H1 (cell line): ENCODE results near the gene SRGAP3. TPM values are rescaled to one million over a fixed set of nuclear protein-coding genes. Genes with fewer than 3 reads are reported as not detected.

ENCODE experiments used
- CTCF ChIA-PET: fragments of 300-600 bp; sonication (Branson Sonifier 250); formaldehyde crosslinking; loops from one replicate; lab custom pipeline; 2021; ENCODE audit not compliant: partially characterized antibody; lab: Charles Lee
- POLR2A ChIA-PET: fragments of 300-600 bp; sonication (Branson Sonifier 250); formaldehyde crosslinking; loops from one replicate; lab custom pipeline; 2021; ENCODE audit warnings: inconsistent platforms; ENCODE audit not compliant: partially characterized antibody; lab: Charles Lee
- DNase-seq, 2 experiments: peaks; one replicate each; pipeline versions ENCODE4 v3.0.0 to v3.0.0-alpha.2; 2010 to 2022; ENCODE audit warnings: low spot score in 2 of 2, low read depth in 1 of 2, mixed read lengths in 1 of 2
- FAIRE-seq: peaks from 2 replicates; lab custom pipeline; 2011; peaks lifted over from hg19 to GRCh38; lab: Jason Lieb, UNC
- H2AFZ ChIP-seq: 2 replicates; pipeline ENCODE4 v1.8.1; 2012; ENCODE audit warnings: low read length, inconsistent platforms
- H2AK5ac ChIP-seq: 2 replicates; pipeline ENCODE4 v1.6.1; 2013; ENCODE audit warnings: low read depth, low read length
- H2BK120ac ChIP-seq: replicated peaks from 2 replicates; pipeline ENCODE3; 2013; ENCODE audit warnings: low read depth, low read length, inconsistent platforms
- H2BK12ac ChIP-seq: 2 replicates; pipeline ENCODE4 v1.6.1; 2013; ENCODE audit warnings: low read depth, low read length
- H2BK15ac ChIP-seq: 2 replicates; pipeline ENCODE4 v1.6.1; 2013; ENCODE audit warnings: low read length
- H2BK20ac ChIP-seq: 2 replicates; pipeline ENCODE4 v1.6.1; 2013; ENCODE audit warnings: low read length
- H2BK5ac ChIP-seq: 2 replicates; pipeline ENCODE4 v1.6.1; 2013; ENCODE audit warnings: low read depth, low read length
- H3K14ac ChIP-seq: 2 replicates; pipeline ENCODE4 v1.6.1; 2013; ENCODE audit warnings: inconsistent platforms; ENCODE audit not compliant: insufficient read length
- H3K18ac ChIP-seq: 2 replicates; pipeline ENCODE4 v1.6.1; 2013; ENCODE audit warnings: low read length; ENCODE audit errors: extremely low read depth
- H3K23ac ChIP-seq: 2 replicates; pipeline ENCODE4 v1.6.1; 2013; ENCODE audit warnings: inconsistent platforms; ENCODE audit not compliant: insufficient read length
- H3K23me2 ChIP-seq: 2 replicates; pipeline ENCODE4 v1.6.1; 2013; ENCODE audit warnings: low read depth, low read length
- H3K27ac ChIP-seq: 2 replicates; pipeline ENCODE4 v1.6.1; 2011; ENCODE audit warnings: low read depth, low read length, inconsistent platforms
- H3K27me3 ChIP-seq, 4 experiments: replicated peaks in 1 of 4; 1 replicate in 1 of 4; 2 replicates in 3 of 4; pipeline versions ENCODE4 v1.6.1 to v1.8.1; 2011 to 2013; ENCODE audit warnings: low read length in 3 of 4, mild to moderate bottlenecking in 3 of 4, inconsistent platforms in 2 of 4, mixed read lengths in 2 of 4, moderate library complexity in 1 of 4; ENCODE audit not compliant: control insufficient read depth in 3 of 4, insufficient read depth in 3 of 4; ENCODE audit errors: extremely low read depth in 1 of 4
- H3K36me3 ChIP-seq, 4 experiments: 2 replicates each; pipeline versions ENCODE4 v1.6.1 to v1.8.1; 2011 to 2013; ENCODE audit warnings: mild to moderate bottlenecking in 4 of 4, low read length in 3 of 4, moderate library complexity in 2 of 4, control low read depth in 1 of 4, inconsistent platforms in 1 of 4; ENCODE audit not compliant: insufficient read depth in 4 of 4, control insufficient read depth in 2 of 4
- H3K4ac ChIP-seq: replicated peaks from 2 replicates; pipeline ENCODE3; 2013; ENCODE audit warnings: low read length, low read depth, mixed read lengths, inconsistent platforms; ENCODE audit not compliant: insufficient read length
- H3K4me1 ChIP-seq, 4 experiments: replicated peaks in 1 of 4; 1 replicate in 1 of 4; 2 replicates in 3 of 4; pipeline versions ENCODE4 v1.6.1 to v1.8.1; 2011 to 2013; ENCODE audit warnings: low read length in 3 of 4, inconsistent platforms in 2 of 4, mixed read lengths in 1 of 4; ENCODE audit not compliant: insufficient read depth in 4 of 4, control insufficient read depth in 3 of 4
- H3K4me2 ChIP-seq, 2 experiments: 2 replicates each; pipeline versions ENCODE4 v1.6.1 to v1.8.1; 2011 to 2013; ENCODE audit warnings: low read depth in 2 of 2, low read length in 2 of 2, control low read depth in 1 of 2, inconsistent platforms in 1 of 2, mild to moderate bottlenecking in 1 of 2; ENCODE audit not compliant: insufficient read depth in 1 of 2
- H3K4me3 ChIP-seq, 4 experiments: fragments of 200-600, 300-600 bp in 1 of 4; sonication (generic), shearing (Covaris generic), sonication (Bioruptor Twin) in 1 of 4; 2 replicates each; pipeline versions ENCODE4 v1.5.1 to v1.8.1; 2011 to 2016; ENCODE audit warnings: low read length in 4 of 4, low read depth in 3 of 4, control low read depth in 2 of 4, inconsistent platforms in 2 of 4, mild to moderate bottlenecking in 2 of 4, mixed read lengths in 1 of 4, moderate library complexity in 1 of 4; ENCODE audit not compliant: insufficient read depth in 2 of 4; ENCODE audit errors: extremely low read depth in 1 of 4
- H3K56ac ChIP-seq: replicated peaks from 2 replicates; pipeline ENCODE3; 2013; ENCODE audit warnings: low read depth, mild to moderate bottlenecking, mixed read lengths, low read length, inconsistent platforms; ENCODE audit not compliant: insufficient read length
- H3K79me1 ChIP-seq: 2 replicates; pipeline ENCODE4 v1.6.1; 2013; ENCODE audit warnings: low read depth, low read length, control low read depth
- H3K79me2 ChIP-seq, 2 experiments: 2 replicates each; pipeline versions ENCODE4 v1.6.1 to v1.8.1; 2012 to 2013; ENCODE audit warnings: low read length in 2 of 2, mild to moderate bottlenecking in 2 of 2, inconsistent platforms in 1 of 2; ENCODE audit not compliant: insufficient read depth in 2 of 2, control insufficient read depth in 1 of 2
- H3K9ac ChIP-seq, 4 experiments: replicated peaks in 1 of 4; 1 replicate in 1 of 4; 2 replicates in 3 of 4; pipeline versions ENCODE4 v1.6.1 to v1.8.1; 2011 to 2013; ENCODE audit warnings: low read depth in 3 of 4, low read length in 3 of 4, control low read depth in 2 of 4, mild to moderate bottlenecking in 2 of 4, moderate library complexity in 2 of 4, inconsistent platforms in 1 of 4; ENCODE audit errors: extremely low read depth in 1 of 4
- H3K9me3 ChIP-seq, 2 experiments: 2 replicates each; pipeline versions ENCODE4 v1.6.1 to v1.8.1; 2012 to 2013; ENCODE audit warnings: mild to moderate bottlenecking in 2 of 2, moderate library complexity in 2 of 2, control low read depth in 1 of 2, inconsistent platforms in 1 of 2, low read depth in 1 of 2, low read length in 1 of 2, mixed read lengths in 1 of 2; ENCODE audit not compliant: insufficient read depth in 2 of 2
- H4K20me1 ChIP-seq, 2 experiments: replicated peaks in 1 of 2; 2 replicates each; pipeline versions ENCODE3 to v1.8.1; 2011 to 2013; ENCODE audit warnings: inconsistent platforms in 2 of 2, low read length in 2 of 2, mild to moderate bottlenecking in 1 of 2; ENCODE audit not compliant: insufficient read depth in 2 of 2, control insufficient read depth in 1 of 2
- H4K5ac ChIP-seq: 2 replicates; pipeline ENCODE4 v1.6.1; 2013; ENCODE audit warnings: low read length, low read depth, mixed read lengths, inconsistent platforms; ENCODE audit not compliant: insufficient read length
- H4K8ac ChIP-seq: 2 replicates; pipeline ENCODE4 v1.8.0; 2013; ENCODE audit warnings: mild to moderate bottlenecking, moderate library complexity, low read length, inconsistent platforms; ENCODE audit not compliant: insufficient read depth; ENCODE audit errors: extremely low read depth
- H4K91ac ChIP-seq: replicated peaks from 2 replicates; pipeline ENCODE3; 2013; ENCODE audit warnings: low read length, mixed read lengths, inconsistent platforms; ENCODE audit not compliant: insufficient read length
- ASH2L ChIP-seq: fragments of 200-600, 300-600 bp; sonication (generic); IDR thresholded peaks from one replicate; pipeline ENCODE4 v1.7.1; 2017; ENCODE audit warnings: low read length
- CEBPB ChIP-seq: IDR thresholded peaks from 2 replicates; pipeline ENCODE4 v1.6.1; 2012; ENCODE audit warnings: low read depth, low read length
- JUN ChIP-seq: IDR thresholded peaks from 2 replicates; pipeline ENCODE4 v1.6.1; 2011; ENCODE audit warnings: low read depth, mild to moderate bottlenecking, improper control_type of control experiment, low read length
- KDM4A ChIP-seq: IDR thresholded peaks from one replicate; pipeline ENCODE4 v1.7.1; 2012; ENCODE audit warnings: low read depth, mild to moderate bottlenecking, moderate library complexity, low read length, inconsistent platforms; ENCODE audit not compliant: severe bottlenecking
- NRF1 ChIP-seq: IDR thresholded peaks from 2 replicates; pipeline ENCODE4 v1.6.1; 2011; ENCODE audit warnings: mild to moderate bottlenecking, low read depth, low read length, improper control_type of control experiment
- RAD21 ChIP-seq, 2 experiments: IDR thresholded peaks in 1 of 2; conservative IDR thresholded peaks in 1 of 2; 2 replicates each; pipeline ENCODE4 v1.6.1; 2011; ENCODE audit warnings: low read depth in 2 of 2, low read length in 2 of 2, improper control_type of control experiment in 1 of 2, inconsistent platforms in 1 of 2, mild to moderate bottlenecking in 1 of 2, moderate library complexity in 1 of 2
- RFX5 ChIP-seq: IDR thresholded peaks from 2 replicates; pipeline ENCODE4 v1.6.1; 2011; ENCODE audit warnings: low read depth, low read length, improper control_type of control experiment, borderline replicate concordance
- SP1 ChIP-seq: IDR thresholded peaks from 2 replicates; pipeline ENCODE4 v1.6.1; 2011; ENCODE audit warnings: low read depth, low read length
- TAF1 ChIP-seq: IDR thresholded peaks from 2 replicates; pipeline ENCODE4 v1.6.1; 2011; ENCODE audit warnings: mild to moderate bottlenecking, low read depth, low read length
- TBP ChIP-seq: IDR thresholded peaks from 2 replicates; pipeline ENCODE4 v1.6.1; 2011; ENCODE audit warnings: low read depth, low read length, improper control_type of control experiment
- YY1 ChIP-seq: IDR thresholded peaks from 2 replicates; pipeline ENCODE4 v1.6.1; 2011; ENCODE audit warnings: low read depth, mild to moderate bottlenecking, low read length
- WGBS, 2 experiments: shearing (Covaris generic) in 1 of 2; methylation state at CpG; one replicate each; pipeline versions ENCODE4 v1.1.6 to v1.1.7; 2013 to 2015; ENCODE audit warnings: low lambda C conversion rate in 2 of 2, mixed read lengths in 2 of 2, inconsistent platforms in 1 of 2, low coverage in 1 of 2, missing lambda C conversion rate in 1 of 2; ENCODE audit not compliant: insufficient replicate concordance in 2 of 2, insufficient coverage in 1 of 2, insufficient read length in 1 of 2; ENCODE audit errors: extremely low coverage in 1 of 2, missing lambda C conversion rate in 1 of 2; 5-methylcytosine and 5-hydroxymethylcytosine counted together
- polyA plus RNA-seq, 7 experiments: library from polyadenylated mRNA; depleted of rRNA in 3 of 7; stranded (reverse) in 5 of 7; unstranded in 2 of 7; fragments of >200 nt in 5 of 7; fragments of 200-250 nt in 2 of 7; gene quantifications; 1 replicate in 5 of 7; 2 replicates in 1 of 7; 4 replicates in 1 of 7; pipeline versions ENCODE4 v1.2.1 to v1.2.3, GENCODE V29; 2011 to 2013; ENCODE audit warnings: missing spikeins in 2 of 7, mixed read lengths in 2 of 7
- total RNA-seq: library from RNA; stranded (reverse); fragmentation: NEBNext Ultra II Directional; extraction: Animal tissue kit (Norgen Biotek cat#: 25700); gene quantifications from 2 replicates; pipeline ENCODE4 v1.2.1, GENCODE V29; 2021

SRGAP3 gene
- total and polyA plus RNA-seq, 2 of the 8 experiments (the other 6 are each of a cell fraction or from before 2014, with no cell fraction given) = 5.8 to 11.4 TPM

DNA sequence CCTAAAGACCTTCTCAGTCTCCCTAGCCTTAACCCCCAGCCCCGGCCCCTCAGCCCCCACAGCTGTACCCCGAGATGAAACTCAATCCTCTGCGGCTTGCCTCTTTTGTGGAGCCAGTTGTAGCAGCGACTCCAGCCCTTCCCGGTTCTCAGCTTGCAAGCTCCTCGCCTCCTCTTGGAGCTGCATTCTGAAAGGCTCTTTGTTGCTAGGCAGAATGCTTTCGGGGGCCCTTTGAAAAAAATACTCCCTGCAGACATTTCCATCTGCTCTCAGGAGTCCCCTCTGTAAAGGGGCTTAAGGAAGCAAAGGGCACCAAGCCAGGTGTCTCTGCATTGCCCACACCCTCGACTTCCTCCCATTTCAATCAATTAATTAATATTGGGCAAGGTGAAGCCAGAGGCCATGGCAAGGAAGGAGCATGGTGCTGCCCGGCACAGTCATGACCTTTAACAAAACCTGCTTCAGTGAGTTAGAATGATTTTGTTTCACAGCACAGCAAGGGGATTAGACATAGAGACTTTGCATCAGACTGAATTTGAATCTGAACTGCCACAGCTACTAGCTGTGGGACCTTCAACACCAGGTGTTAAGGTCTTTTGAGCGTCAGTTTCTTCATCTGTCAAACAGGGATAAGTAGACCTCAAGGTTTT is 65.5 kb downstream of the SRGAP3 start:
- ChIA-PET CTCF (no interaction called here), POLR2A (no interaction called here)
- Histone ChIP-seq H4K91ac (no peak overlapping the region), H3K18ac (peak overlapping the region; percentile 76; the same call in 1 of the 2 replicates), H3K4me1 (peaks cover 2 to 15% (median 11%) of the 10 kb centered on the region in 4 experiments; a peak in 5 of 7 replicates), H3K36me3 (no peaks in the 10 kb centered on the region), H3K27me3 (no peaks in the 10 kb centered on the region), H3K9ac (no peak overlapping the region), H2BK5ac (no peak overlapping the region), H2BK15ac (no peak overlapping the region), H3K23me2 (no peaks in the 10 kb centered on the region), H4K8ac (no peak overlapping the region), H3K4ac (no peak overlapping the region), H2BK120ac (no peak overlapping the region), H2AK5ac (no peak overlapping the region), H3K9me3 (no peaks in the 10 kb centered on the region), H3K27ac (no peak overlapping the region), H4K20me1 (peaks cover 0 to 2% of the 10 kb centered on the region in 2 experiments), H3K56ac (no peak overlapping the region), H4K5ac (peak overlapping the region; percentile 59), H2BK12ac (no peak overlapping the region), H3K23ac (no peak overlapping the region), H2AFZ (no peak overlapping the region), H2BK20ac (no peak overlapping the region), H3K79me2 (no peaks in the 10 kb centered on the region), H3K79me1 (no peaks in the 10 kb centered on the region), H3K4me2 (peak overlapping the region; percentile 29 to 45; a peak in 3 of 4 replicates), H3K4me3 (peak overlapping the region in 1 of 4 experiments; percentile 16; a peak in 1 of 8 replicates), H3K14ac (no peak overlapping the region)
- WGBS, 2 experiments = 25% methylated on average over 10 of the region's 10 CpGs; no CpG with 5 or more reads in 1 of the 2 experiments
- no peak for TF ChIP-seq JUN
- TF ChIP-seq YY1 = 0 out of 2 replicates have a peak, but pooled peaks have one; percentile 17
- TF ChIP-seq RAD21 (IDR thresholded peaks at IDR 0.05 in 1 of 2, conservative IDR thresholded peaks at IDR 0.05 in 1 of 2; ENCODE audit: low read depth in 2 of 2, low read length in 2 of 2) = peak in 1 of 2 experiments; percentile 16; a peak in 1 of 4 replicates
- 0 out of 2 replicates have a peak, but pooled peaks have one; percentile 22 for TF ChIP-seq TAF1
- peak; percentile 46 for TF ChIP-seq ASH2L
- TF ChIP-seq RFX5 = peak; percentile 93
- no peak for TF ChIP-seq NRF1
- peak; percentile 71 for TF ChIP-seq TBP
- TF ChIP-seq KDM4A = no peak
- no peak for TF ChIP-seq CEBPB
- 0 out of 2 replicates have a peak, but pooled peaks have one; percentile 34 for TF ChIP-seq SP1
- FAIRE-seq (peak; percentile 78), DNase-seq (peak; percentile 29 to 62)
